ENCODE measurements around the gene ATP6V0B.

DNA sequence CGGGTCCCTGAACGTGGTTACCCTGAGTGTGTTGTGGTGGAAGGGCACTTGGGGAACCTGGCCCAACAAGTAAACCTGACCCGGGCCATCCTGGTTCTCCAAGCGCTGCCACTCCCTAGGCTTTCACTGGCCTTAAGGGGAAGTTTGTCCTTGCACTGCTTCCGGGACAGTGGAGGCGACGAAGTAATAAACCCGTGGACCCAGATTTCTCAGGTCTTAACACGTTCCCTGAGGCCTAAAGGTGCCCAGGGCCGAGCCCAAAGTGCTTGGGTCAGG lies 16.4 kb downstream of the ATP6V0B start:
- TF ChIP-seq PHB2 (IDR thresholded peaks at IDR 0.05; ENCODE audit: low read depth): no peak
- TF ChIP-seq ZEB2 (IDR thresholded peaks at IDR 0.05): no peak
- TF ChIP-seq SREBF2 (CRISPR knock-in tag; IDR thresholded peaks at IDR 0.05): no peak
- TF ChIP-seq EGR1 (conservative IDR thresholded peaks at IDR 0.05): no peak; the same call in 1 of the 2 replicates

All from K562 (cell line).